SK-N-SH treated with all-trans-retinoic acid at 6 μM for 48 hours (cell line): ENCODE results near the gene SFMBT2.

ENCODE experiments used
- ATAC-seq: fragments of 200-7000 bp; cut with Tn5 transposase; 3 replicates; pipeline ENCODE4 v1.9.1; 2020; ENCODE audit warnings: mild to moderate bottlenecking, moderate library complexity
- ARNTL ChIP-seq: fragments of 450-650 bp; formaldehyde crosslinking; IDR thresholded peaks from 2 replicates; pipeline ENCODE4 v1.5.0; 2020; ENCODE audit warnings: low read depth, mild to moderate bottlenecking, moderate library complexity, borderline replicate concordance
- BACH2 ChIP-seq: fragments of 250-450 bp; sonication (Bioruptor Pico); IDR thresholded peaks from 2 replicates; pipeline ENCODE4 v1.9.0; 2021; ENCODE audit warnings: mild to moderate bottlenecking, borderline replicate concordance
- CSDC2 ChIP-seq: fragments of 250-450 bp; sonication (Bioruptor Pico); IDR thresholded peaks from 2 replicates; pipeline ENCODE4 v1.5.0; 2020; ENCODE audit warnings: mild to moderate bottlenecking, moderate library complexity
- ESRRG ChIP-seq: fragments of 250-450 bp; sonication (Bioruptor Pico); IDR thresholded peaks from 2 replicates; pipeline ENCODE4 v1.6.1; 2021; ENCODE audit warnings: mild to moderate bottlenecking
- GLIS3 ChIP-seq: fragments of 250-450 bp; sonication (Bioruptor Pico); IDR thresholded peaks from 2 replicates; pipeline ENCODE4 v1.5.0; 2020; ENCODE audit warnings: mild to moderate bottlenecking, moderate library complexity
- ISL1 ChIP-seq: fragments of 250-450 bp; sonication (Bioruptor Pico); IDR thresholded peaks from 2 replicates; pipeline ENCODE4 v2.1.2; 2022; ENCODE audit warnings: mild to moderate bottlenecking, moderate library complexity
- OSR1 ChIP-seq: fragments of 250-450 bp; sonication (Bioruptor Pico); IDR thresholded peaks from 2 replicates; pipeline ENCODE4 v1.8.0; 2022; ENCODE audit warnings: moderate library complexity, mild to moderate bottlenecking, inconsistent platforms
- PATZ1 ChIP-seq: fragments of 250-450 bp; sonication (Bioruptor Pico); IDR thresholded peaks from 2 replicates; pipeline ENCODE4 v1.8.0; 2020; ENCODE audit warnings: mild to moderate bottlenecking, moderate library complexity, borderline replicate concordance
- POU6F1 ChIP-seq: fragments of 250-450 bp; sonication (Bioruptor Pico); IDR thresholded peaks from 2 replicates; pipeline ENCODE4 v1.8.0; 2021; ENCODE audit warnings: low read depth, mild to moderate bottlenecking, moderate library complexity, borderline replicate concordance
- PPARA ChIP-seq: fragments of 250-450 bp; sonication (Bioruptor Pico); IDR thresholded peaks from 2 replicates; pipeline ENCODE4 v1.5.0; 2020; ENCODE audit warnings: mild to moderate bottlenecking, borderline replicate concordance
- RARB ChIP-seq: fragments of 250-450 bp; sonication (Bioruptor Pico); IDR thresholded peaks from 2 replicates; pipeline ENCODE4 v1.8.0; 2021; ENCODE audit warnings: mild to moderate bottlenecking, moderate library complexity
- SNAI2 ChIP-seq: fragments of 250-450 bp; sonication (Bioruptor Pico); IDR thresholded peaks from 2 replicates; pipeline ENCODE4 v1.5.0; 2020; ENCODE audit warnings: mild to moderate bottlenecking, moderate library complexity
- TCF4 ChIP-seq: fragments of 250-450 bp; sonication (Bioruptor Pico); IDR thresholded peaks from 2 replicates; pipeline ENCODE4 v1.8.0; 2021; ENCODE audit warnings: mild to moderate bottlenecking, moderate library complexity, borderline replicate concordance
- TOX ChIP-seq: fragments of 250-450 bp; sonication (Bioruptor Pico); IDR thresholded peaks from 2 replicates; pipeline ENCODE4 v1.8.0; 2021; ENCODE audit warnings: mild to moderate bottlenecking, moderate library complexity, borderline replicate concordance
- TSHZ2 ChIP-seq: fragments of 250-450 bp; sonication (Bioruptor Pico); IDR thresholded peaks from 2 replicates; pipeline ENCODE4 v1.5.0; 2020; ENCODE audit warnings: mild to moderate bottlenecking, moderate library complexity
- ZC3H10 ChIP-seq: fragments of 250-450 bp; sonication (Bioruptor Pico); IDR thresholded peaks from 2 replicates; pipeline ENCODE4 v1.5.1; 2021; ENCODE audit warnings: mild to moderate bottlenecking, moderate library complexity
- ZFP3 ChIP-seq: fragments of 250-450 bp; sonication (Bioruptor Pico); IDR thresholded peaks from 2 replicates; pipeline ENCODE4 v1.5.0; 2020; ENCODE audit warnings: mild to moderate bottlenecking, moderate library complexity
- ZFP30 ChIP-seq: fragments of 450-650 bp; formaldehyde crosslinking; IDR thresholded peaks from 2 replicates; pipeline ENCODE4 v1.5.0; 2022; ENCODE audit warnings: mild to moderate bottlenecking, moderate library complexity
- ZNF565 ChIP-seq: fragments of 450-650 bp; formaldehyde crosslinking; conservative IDR thresholded peaks from 2 replicates; pipeline ENCODE4 v1.5.0; 2020; ENCODE audit warnings: low read depth, mild to moderate bottlenecking, moderate library complexity
- ZNF70 ChIP-seq: fragments of 450-650 bp; formaldehyde crosslinking; IDR thresholded peaks from 2 replicates; pipeline ENCODE4 v1.5.0; 2020; ENCODE audit warnings: mild to moderate bottlenecking, moderate library complexity
- ZNF8 ChIP-seq: fragments of 450-650 bp; formaldehyde crosslinking; IDR thresholded peaks from 2 replicates; pipeline ENCODE4 v1.5.0; 2020; ENCODE audit warnings: mild to moderate bottlenecking, moderate library complexity
- TF ChIP-seq, protein P1 (sequence below): fragments of 250-450 bp; sonication (Bioruptor Pico); IDR thresholded peaks from 2 replicates; pipeline ENCODE4 v1.5.1; 2021; ENCODE audit warnings: mild to moderate bottlenecking, moderate library complexity

SFMBT2 gene

DNA sequence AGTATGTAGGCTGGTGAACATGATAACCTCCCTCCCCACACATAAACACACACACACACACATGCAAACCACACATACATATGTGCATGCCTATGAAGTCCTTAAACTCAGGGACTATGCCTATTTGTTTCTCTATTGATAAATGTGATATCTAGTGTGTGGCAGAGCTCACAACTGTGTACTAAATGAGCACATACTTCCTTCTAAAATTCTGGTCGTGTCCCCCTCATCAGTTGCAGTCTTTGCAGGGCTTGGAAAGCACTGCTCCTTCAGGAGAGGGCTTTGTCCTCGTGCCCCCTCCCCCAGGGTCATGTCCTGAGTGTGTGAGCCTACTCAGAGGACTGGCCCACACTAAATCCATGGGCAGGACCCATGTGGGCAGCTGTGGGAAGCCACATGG is 94.0 kb downstream of the SFMBT2 start:
- TF ChIP-seq, protein P1, sequence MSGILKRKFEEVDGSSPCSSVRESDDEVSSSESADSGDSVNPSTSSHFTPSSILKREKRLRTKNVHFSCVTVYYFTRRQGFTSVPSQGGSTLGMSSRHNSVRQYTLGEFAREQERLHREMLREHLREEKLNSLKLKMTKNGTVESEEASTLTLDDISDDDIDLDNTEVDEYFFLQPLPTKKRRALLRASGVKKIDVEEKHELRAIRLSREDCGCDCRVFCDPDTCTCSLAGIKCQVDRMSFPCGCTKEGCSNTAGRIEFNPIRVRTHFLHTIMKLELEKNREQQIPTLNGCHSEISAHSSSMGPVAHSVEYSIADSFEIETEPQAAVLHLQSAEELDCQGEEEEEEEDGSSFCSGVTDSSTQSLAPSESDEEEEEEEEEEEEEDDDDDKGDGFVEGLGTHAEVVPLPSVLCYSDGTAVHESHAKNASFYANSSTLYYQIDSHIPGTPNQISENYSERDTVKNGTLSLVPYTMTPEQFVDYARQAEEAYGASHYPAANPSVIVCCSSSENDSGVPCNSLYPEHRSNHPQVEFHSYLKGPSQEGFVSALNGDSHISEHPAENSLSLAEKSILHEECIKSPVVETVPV (CRISPR knock-in tag): no peak
- TF ChIP-seq ZFP30 (no peak), ZNF70 (no peak)
- ATAC-seq: no peak

DNA sequence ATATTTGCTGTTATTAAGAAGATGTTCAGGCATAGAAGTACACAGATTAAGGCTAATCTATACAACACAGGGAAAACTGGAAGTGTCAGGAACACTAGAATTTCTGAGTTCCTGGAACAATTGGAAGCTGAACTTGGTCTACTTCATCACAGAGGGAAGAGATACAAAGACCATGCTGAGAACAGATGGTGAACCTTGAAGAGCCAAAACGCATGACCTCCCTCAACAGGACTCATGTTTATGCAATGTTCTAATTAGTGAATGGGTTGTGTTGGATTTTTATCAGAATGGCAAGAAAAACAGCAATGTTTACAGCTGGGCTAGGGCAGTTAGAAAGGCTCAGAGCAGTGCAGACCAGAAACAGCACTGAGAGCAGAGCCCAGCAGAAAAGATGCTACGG is 94.9 kb downstream of the SFMBT2 start:
- ATAC-seq: no peak
- TF ChIP-seq TCF4 (CRISPR knock-in tag) (no peak), PPARA (CRISPR knock-in tag) (no peak), TSHZ2 (no peak), ZFP3 (CRISPR knock-in tag) (no peak), ZNF8 (no peak), BACH2 (CRISPR knock-in tag) (no peak), TOX (no peak), PATZ1 (CRISPR knock-in tag) (no peak), ZC3H10 (CRISPR knock-in tag) (no peak), GLIS3 (no peak), ESRRG (CRISPR knock-in tag) (no peak), ZNF565 (CRISPR knock-in tag) (no peak), ISL1 (CRISPR knock-in tag) (no peak), SNAI2 (CRISPR knock-in tag) (no peak), CSDC2 (CRISPR knock-in tag) (no peak), OSR1 (CRISPR knock-in tag) (no peak), RARB (CRISPR knock-in tag) (no peak)
- TF ChIP-seq, protein P1 (CRISPR knock-in tag): no peak
- TF ChIP-seq, all 23 proteins: peak for 0

GRCh38 chr10:7314170-7314569 is 96.7 kb downstream of the SFMBT2 start:
- ATAC-seq: no peak
- TF ChIP-seq ZFP3 (CRISPR knock-in tag) (no peak), TCF4 (CRISPR knock-in tag) (no peak), ARNTL (CRISPR knock-in tag) (no peak), PPARA (CRISPR knock-in tag) (no peak), ZFP30 (no peak), POU6F1 (no peak), OSR1 (CRISPR knock-in tag) (no peak), TOX (no peak), SNAI2 (CRISPR knock-in tag) (no peak), ZNF8 (no peak), ZNF70 (no peak), TSHZ2 (no peak), ESRRG (CRISPR knock-in tag) (no peak), ZC3H10 (CRISPR knock-in tag) (no peak), RARB (CRISPR knock-in tag) (no peak)
- TF ChIP-seq, protein P1 (CRISPR knock-in tag): no peak
